Fibroblast of skin of scalp (primary cell): ENCODE measurements around the gene CLN6. TPM values are rescaled to one million over a fixed set of nuclear protein-coding genes. Genes with fewer than 3 reads are reported as not detected.

ENCODE experiments used
- DNase-seq: peaks from one replicate; pipeline ENCODE4 v3.0.0-alpha.2; 2013
- polyA plus RNA-seq, 2 experiments: library from polyadenylated mRNA; unstranded; fragments of 120-200 nt; gene quantifications; one replicate each; pipeline ENCODE4 v1.2.1, GENCODE V29; 2013; ENCODE audit not compliant: insufficient read length in 2 of 2

Gene CLN6
- 21.4 TPM for polyA plus RNA-seq (2013, experiment 1 of 2; ENCODE audit: insufficient read length)
- 23.7 TPM for polyA plus RNA-seq (2013, experiment 2 of 2; ENCODE audit: insufficient read length)

GRCh38 chr15:68229386-68230156 lies at the start of gene CLN6:
CLN6 (minus strand) TSS chr15:68229728; CDS start chr15:68229584, 144 bp downstream.
- DNase-seq, result peak; percentile 81

- DNase-seq, result peak; percentile 56
These were observed 49.3 kb upstream of the CLN6 start for GRCh38 chr15:68278595-68279405.

GRCh38 chr15:68278345-68278594 lies 48.7 kb upstream of the CLN6 start:
- DNase-seq, result no peak

GRCh38 chr15:68277603-68278344 lies 48.2 kb upstream of the CLN6 start, which contains the start of gene FEM1B:
FEM1B (plus strand) TSS chr15:68277745; CDS start chr15:68278418, 673 bp downstream.
- peak; percentile 94 for DNase-seq

GRCh38 chr15:68277131-68277602 lies 47.6 kb upstream of the CLN6 start:
- peak; percentile 67 for DNase-seq

- DNase-seq, result no peak
These were observed 47.1 kb upstream of the CLN6 start for GRCh38 chr15:68276668-68277067.

- no peak for DNase-seq
These were observed 45.7 kb upstream of the CLN6 start for GRCh38 chr15:68275165-68275746.

- no peak for DNase-seq
These were observed 44.8 kb upstream of the CLN6 start for GRCh38 chr15:68274201-68274848.

- peak; percentile 93 for DNase-seq
These were observed 43.3 kb upstream of the CLN6 start for GRCh38 chr15:68272721-68273271.

GRCh38 chr15:68271854-68272471 lies 42.4 kb upstream of the CLN6 start:
- DNase-seq, result peak; percentile 82

GRCh38 chr15:68268405-68268804 lies 38.9 kb upstream of the CLN6 start:
- no peak for DNase-seq

- DNase-seq, result no peak
These were observed 36.1 kb upstream of the CLN6 start for GRCh38 chr15:68265674-68266073.

GRCh38 chr15:68265081-68265480 lies 35.6 kb upstream of the CLN6 start:
- no peak for DNase-seq

- DNase-seq, result no peak
These were observed 34.8 kb upstream of the CLN6 start for GRCh38 chr15:68264282-68264681.

- no peak for DNase-seq
These were observed 33.2 kb upstream of the CLN6 start for GRCh38 chr15:68262514-68263356.

- DNase-seq, result no peak
These were observed 32.5 kb upstream of the CLN6 start for GRCh38 chr15:68261980-68262379.

- no peak for DNase-seq
These were observed 31.7 kb upstream of the CLN6 start for GRCh38 chr15:68261241-68261640.

- no peak for DNase-seq
These were observed 30.4 kb upstream of the CLN6 start for GRCh38 chr15:68259883-68260282.

GRCh38 chr15:68258692-68259091 lies 29.2 kb upstream of the CLN6 start:
- DNase-seq, result no peak
